H9 (cell line): ENCODE measurements around the gene ZFP91. TPM values are rescaled to one million over a fixed set of nuclear protein-coding genes. Genes with fewer than 3 reads are reported as not detected.

Source experiments
- DNase-seq: peaks from one replicate; pipeline ENCODE4 v3.0.0-alpha.2; 2017
- H2AFZ ChIP-seq: one replicate; pipeline ENCODE4 v1.6.1; 2013; ENCODE audit warnings: mild to moderate bottlenecking, low read length, control low read depth, moderate library complexity
- H2AK5ac ChIP-seq: 2 replicates; pipeline ENCODE4 v1.6.1; 2013; ENCODE audit warnings: low read length, control low read depth, mixed read lengths; ENCODE audit not compliant: insufficient read length
- H2BK120ac ChIP-seq: one replicate; pipeline ENCODE4 v1.6.1; 2013; ENCODE audit warnings: low read depth, mild to moderate bottlenecking, low read length, control low read depth, inconsistent platforms; ENCODE audit not compliant: poor library complexity, severe bottlenecking
- H2BK12ac ChIP-seq: 2 replicates; pipeline ENCODE4 v1.6.1; 2013; ENCODE audit warnings: low read length, control low read depth, mixed read lengths, low read depth; ENCODE audit not compliant: insufficient read length
- H2BK15ac ChIP-seq: 2 replicates; pipeline ENCODE4 v1.6.1; 2013; ENCODE audit warnings: low read depth, low read length, control low read depth
- H2BK20ac ChIP-seq: one replicate; pipeline ENCODE4 v1.6.1; 2013; ENCODE audit warnings: low read depth, mild to moderate bottlenecking, low read length, control low read depth, inconsistent platforms; ENCODE audit not compliant: poor library complexity, severe bottlenecking
- H2BK5ac ChIP-seq: 2 replicates; pipeline ENCODE4 v1.6.1; 2013; ENCODE audit warnings: low read length, control low read depth, mixed read lengths; ENCODE audit not compliant: insufficient read length
- H3K14ac ChIP-seq: 2 replicates; pipeline ENCODE4 v1.6.1; 2013; ENCODE audit warnings: low read length, control low read depth; ENCODE audit not compliant: insufficient read depth
- H3K18ac ChIP-seq: 2 replicates; pipeline ENCODE4 v1.6.1; 2013; ENCODE audit warnings: low read depth, mild to moderate bottlenecking, mixed read lengths, low read length, control low read depth; ENCODE audit not compliant: insufficient read length
- H3K23ac ChIP-seq: 2 replicates; pipeline ENCODE4 v1.6.1; 2013; ENCODE audit warnings: low read length, control low read depth, mixed read lengths, low read depth; ENCODE audit not compliant: insufficient read length
- H3K23me2 ChIP-seq: 2 replicates; pipeline ENCODE4 v1.6.1; 2013; ENCODE audit warnings: low read depth, mild to moderate bottlenecking, mixed read lengths, low read length, control low read depth; ENCODE audit not compliant: insufficient read length, poor library complexity, severe bottlenecking
- H3K27ac ChIP-seq: 2 replicates; pipeline ENCODE4 v1.5.1; 2013; ENCODE audit warnings: low read length, control low read depth, mixed read lengths, low read depth; ENCODE audit not compliant: insufficient read length
- H3K27me3 ChIP-seq: 2 replicates; pipeline ENCODE4 v1.6.1; 2013; ENCODE audit warnings: low read length, control low read depth, inconsistent platforms; ENCODE audit not compliant: insufficient read depth
- H3K4ac ChIP-seq: 2 replicates; pipeline ENCODE4 v1.6.1; 2013; ENCODE audit warnings: low read depth, mild to moderate bottlenecking, control low read depth, inconsistent platforms, low read length, moderate library complexity
- H3K4me1 ChIP-seq: 2 replicates; pipeline ENCODE4 v1.6.1; 2013; ENCODE audit warnings: low read length, control low read depth, inconsistent platforms; ENCODE audit not compliant: insufficient read depth
- H3K4me2 ChIP-seq: 2 replicates; pipeline ENCODE4 v1.6.1; 2013; ENCODE audit warnings: low read length, control low read depth, mixed read lengths; ENCODE audit not compliant: insufficient read length, insufficient read depth
- H3K56ac ChIP-seq: 2 replicates; pipeline ENCODE4 v1.6.1; 2013; ENCODE audit warnings: low read depth, mild to moderate bottlenecking, mixed read lengths, low read length, control low read depth; ENCODE audit not compliant: insufficient read length
- H3K79me1 ChIP-seq: 2 replicates; pipeline ENCODE4 v1.6.1; 2013; ENCODE audit warnings: low read depth, mild to moderate bottlenecking, moderate library complexity, low read length, control low read depth, inconsistent platforms; ENCODE audit not compliant: insufficient read depth, poor library complexity, severe bottlenecking
- H3K79me2 ChIP-seq: 2 replicates; pipeline ENCODE4 v1.6.1; 2013; ENCODE audit warnings: low read length, control low read depth, inconsistent platforms; ENCODE audit not compliant: insufficient read depth
- H3K9ac ChIP-seq: 2 replicates; pipeline ENCODE4 v1.6.1; 2013; ENCODE audit warnings: low read length, control low read depth, mixed read lengths; ENCODE audit not compliant: insufficient read length; ENCODE audit errors: extremely low read depth
- H3K9me3 ChIP-seq: one replicate; pipeline ENCODE4 v1.6.1; 2013; ENCODE audit warnings: low read depth, low read length, inconsistent platforms; ENCODE audit not compliant: control insufficient read depth
- H3T11ph ChIP-seq: one replicate; pipeline ENCODE4 v1.6.1; 2013; ENCODE audit warnings: mild to moderate bottlenecking, low read length, control low read depth, inconsistent platforms
- H4K20me1 ChIP-seq: one replicate; pipeline ENCODE4 v1.6.1; 2013; ENCODE audit not compliant: control insufficient read depth, insufficient read length, insufficient read depth
- H4K5ac ChIP-seq: 2 replicates; pipeline ENCODE4 v1.6.1; 2013; ENCODE audit warnings: low read depth, mild to moderate bottlenecking, mixed read lengths, low read length, control low read depth; ENCODE audit not compliant: insufficient read length
- H4K8ac ChIP-seq: replicated peaks from 2 replicates; pipeline ENCODE4 v1.6.1; 2013; ENCODE audit warnings: low read length, control low read depth, mixed read lengths, low read depth; ENCODE audit not compliant: insufficient read length
- H4K91ac ChIP-seq: 2 replicates; pipeline ENCODE4 v1.6.1; 2013; ENCODE audit warnings: low read depth, mild to moderate bottlenecking, moderate library complexity, mixed read lengths, low read length, control low read depth; ENCODE audit not compliant: insufficient read length
- H3K27ac Mint-ChIP-seq, 3 experiments: 2 replicates in 2 of 3; 3 replicates in 1 of 3; pipeline ENCODE4 v1.8.0; 2020 to 2021; ENCODE audit warnings: mixed read lengths in 3 of 3, mild to moderate bottlenecking in 1 of 3, moderate library complexity in 1 of 3
- H3K27me3 Mint-ChIP-seq: 2 replicates; pipeline ENCODE4 v1.8.0; 2021; ENCODE audit warnings: low read depth, mild to moderate bottlenecking, moderate library complexity, mixed read lengths
- H3K36me3 Mint-ChIP-seq, 3 experiments: 2 replicates in 2 of 3; 3 replicates in 1 of 3; pipeline ENCODE4 v1.8.0; 2020 to 2021; ENCODE audit warnings: low read depth in 3 of 3, mixed read lengths in 3 of 3; ENCODE audit not compliant: insufficient read depth in 1 of 3
- H3K4me1 Mint-ChIP-seq, 2 experiments: 2 replicates each; pipeline ENCODE4 v1.8.0; 2020; ENCODE audit warnings: mixed read lengths in 2 of 2
- H3K4me3 Mint-ChIP-seq, 2 experiments: 2 replicates in 1 of 2; 3 replicates in 1 of 2; pipeline ENCODE4 v1.8.0; 2020 to 2021; ENCODE audit warnings: mild to moderate bottlenecking in 2 of 2, mixed read lengths in 2 of 2, moderate library complexity in 1 of 2
- H3K9me3 Mint-ChIP-seq, 2 experiments: 2 replicates in 1 of 2; 3 replicates in 1 of 2; pipeline ENCODE4 v1.8.0; 2020; ENCODE audit warnings: mild to moderate bottlenecking in 2 of 2, mixed read lengths in 2 of 2, moderate library complexity in 1 of 2
- CTCF ChIP-seq: fragments of 200-600 bp; sonication (generic); conservative IDR thresholded peaks from 3 replicates; pipeline ENCODE4 v1.8.0; 2021; ENCODE audit warnings: antibody characterized with exemption, mild to moderate bottlenecking
- WGBS: extraction: QIAGEN DNeasy Blood & Tissue Kit; methylation state at CpG from one replicate; pipeline ENCODE4 v1.1.7; 2013; ENCODE audit warnings: missing lambda C conversion rate, low lambda C conversion rate, mixed read lengths; ENCODE audit not compliant: insufficient read length; ENCODE audit errors: extremely low coverage; 5-methylcytosine and 5-hydroxymethylcytosine counted together
- total RNA-seq: library from RNA; stranded (reverse); gene quantifications from 2 replicates; pipeline ENCODE4 v1.2.1, GENCODE V29; 2021

Gene ZFP91
- total RNA-seq, 1 experiment from 2014 or later, result 32.9 TPM

- Histone ChIP-seq H3K27me3 (no peaks in the 10 kb centered on the region), H4K91ac (no peak overlapping the region), H2BK12ac (no peak overlapping the region), H3K14ac (no peak overlapping the region), H2BK120ac (no peak overlapping the region), H4K5ac (no peak overlapping the region), H3K79me1 (no peaks in the 10 kb centered on the region), H3K4me2 (no peak overlapping the region), H4K8ac (no peak overlapping the region), H2AK5ac (no peak overlapping the region), H3K9me3 (peaks cover 17% of the 10 kb centered on the region), H2BK20ac (no peak overlapping the region), H2BK5ac (no peak overlapping the region), H3T11ph (no peak overlapping the region), H3K27ac (no peak overlapping the region), H3K4ac (no peak overlapping the region), H2BK15ac (no peak overlapping the region), H4K20me1 (no peaks in the 10 kb centered on the region), H3K79me2 (no peaks in the 10 kb centered on the region), H3K9ac (no peak overlapping the region), H3K23ac (no peak overlapping the region), H3K4me1 (no peaks in the 10 kb centered on the region), H3K23me2 (no peaks in the 10 kb centered on the region), H3K56ac (no peak overlapping the region), H2AFZ (no peak overlapping the region), H3K18ac (no peak overlapping the region)
- Mint-ChIP-seq H3K36me3 (peaks cover 7 to 10% (median 8%) of the 10 kb centered on the region in 3 experiments; a peak in 5 of 7 replicates), H3K4me3 (no peak overlapping the region), H3K9me3 (peaks cover 21 to 33% of the 10 kb centered on the region in 2 experiments), H3K27me3 (peaks cover 4% of the 10 kb centered on the region), H3K27ac (no peak overlapping the region), H3K4me1 (peaks cover 26 to 34% of the 10 kb centered on the region in 2 experiments)
- no peak for DNase-seq
- no peak for TF ChIP-seq CTCF
- WGBS, result no CpG with 5 or more reads among the region's 1 CpG
Measured at GRCh38 chr11:58650496-58650895, 71.6 kb downstream of the ZFP91 start.
